NCI-H510A (cell line): Measurements from ENCODE around the gene SIK1.
A peak's percentile ranks its signal among the peaks of the same experiment; 100 is the strongest.
"Not testable (repeated sequence)": the region's sequence is repeated elsewhere in the genome, so short reads cannot be mapped to it uniquely, and the experiment has no call there.

Experiments
- DNase-seq: peaks from one replicate; lab custom pipeline; 2025; lab: John Stamatoyannopoulos, UW

SIK1 gene

GRCh38 chr21:43396788-43397438 is 30.0 kb downstream of the SIK1 start:
- not testable (repeated sequence) for DNase-seq

- not testable (repeated sequence) for DNase-seq
Observed at GRCh38 chr21:43383351-43383750, 43.6 kb downstream of the SIK1 start.

GRCh38 chr21:43382902-43383301 is 44.0 kb downstream of the SIK1 start:
- peak; percentile 8 for DNase-seq

- DNase-seq: not testable (repeated sequence)
Observed at GRCh38 chr21:43380852-43381533, 45.9 kb downstream of the SIK1 start.

- not testable (repeated sequence) for DNase-seq
Observed at GRCh38 chr21:43380337-43380736, 46.6 kb downstream of the SIK1 start.

GRCh38 chr21:43379626-43380122 is 47.3 kb downstream of the SIK1 start:
- not testable (repeated sequence) for DNase-seq

GRCh38 chr21:43376478-43376882 is 50.5 kb downstream of the SIK1 start:
- no peak for DNase-seq

- no peak for DNase-seq
Observed at GRCh38 chr21:43375837-43376477, 51.0 kb downstream of the SIK1 start.

- no peak for DNase-seq
Observed at GRCh38 chr21:43375006-43375836, 51.7 kb downstream of the SIK1 start.

- DNase-seq: no peak
Observed at GRCh38 chr21:43374228-43374885, 52.6 kb downstream of the SIK1 start.

- no peak for DNase-seq
Observed at GRCh38 chr21:43373362-43374227, 53.3 kb downstream of the SIK1 start.

- no peak for DNase-seq
Observed at GRCh38 chr21:43372663-43373361, 54.1 kb downstream of the SIK1 start.

- no peak for DNase-seq
Observed at GRCh38 chr21:43371786-43372185, 55.1 kb downstream of the SIK1 start.

GRCh38 chr21:43370888-43371570 is 55.9 kb downstream of the SIK1 start:
- no peak for DNase-seq

- DNase-seq: no peak
Observed at GRCh38 chr21:43370091-43370658, 56.8 kb downstream of the SIK1 start.

- no peak for DNase-seq
Observed at GRCh38 chr21:43369596-43370090, 57.3 kb downstream of the SIK1 start.

- peak; percentile 38 for DNase-seq
Observed at GRCh38 chr21:43369124-43369523, 57.8 kb downstream of the SIK1 start.

- no peak for DNase-seq
Observed at GRCh38 chr21:43368685-43369084, 58.2 kb downstream of the SIK1 start.

- no peak for DNase-seq
Observed at GRCh38 chr21:43367859-43368258, 59.1 kb downstream of the SIK1 start.
